Fibroblast of skin of left biceps (primary cell): ENCODE data around the gene DUSP11.
A peak's percentile ranks its signal among the peaks of the same experiment; 100 is the strongest.
"Not testable (repeated sequence)": the region's sequence is repeated elsewhere in the genome, so short reads cannot be mapped to it uniquely, and the experiment has no call there.

ENCODE experiments used
- DNase-seq, 2 experiments: peaks; one replicate each; pipeline ENCODE4 v3.0.0-alpha.2; 2013; ENCODE audit warnings: low read depth in 2 of 2

The DUSP11 gene

GRCh38 chr2:73717695-73718094 is 62.2 kb downstream of the DUSP11 start:
- not testable (repeated sequence) for DNase-seq

DNA sequence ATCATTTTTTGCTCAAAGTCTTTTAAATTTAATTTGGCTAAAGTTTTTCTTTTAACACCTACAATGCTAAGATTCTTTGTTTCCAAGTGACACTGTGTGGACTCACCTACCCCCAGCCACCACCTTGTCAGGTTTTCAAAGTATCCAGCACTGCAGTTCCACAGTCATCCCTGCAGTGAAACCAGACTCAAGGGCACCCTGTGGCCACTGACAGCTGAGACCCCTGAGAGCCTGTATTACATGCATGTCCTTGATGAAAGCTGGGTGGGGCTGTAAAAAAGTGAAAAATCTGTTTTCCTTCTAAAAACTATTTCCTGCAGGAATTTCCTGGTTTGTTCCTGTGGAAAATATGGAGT is 62.7 kb downstream of the DUSP11 start:
- DNase-seq = no peak

- peak in 1 of 2 experiments; percentile 8 for DNase-seq
Observed at GRCh38 chr2:73716543-73717250, 63.2 kb downstream of the DUSP11 start.

GRCh38 chr2:73714091-73714490 is 65.8 kb downstream of the DUSP11 start:
- no peak for DNase-seq
